Epithelial cell of proximal tubule (primary cell): ENCODE data around the gene ZNF853. TPM values are rescaled to one million over a fixed set of nuclear protein-coding genes. Genes with fewer than 3 reads are reported as not detected.

Experiments used
- DNase-seq: peaks from one replicate; pipeline ENCODE4 v3.0.0-alpha.2; 2011; ENCODE audit warnings: low read depth
- H3K4me3 ChIP-seq: 2 replicates; pipeline ENCODE4 v1.5.1; 2011; ENCODE audit warnings: low read depth, mild to moderate bottlenecking, low read length
- CTCF ChIP-seq: conservative IDR thresholded peaks from 2 replicates; pipeline ENCODE4 v1.5.1; 2012; ENCODE audit warnings: low read depth, mild to moderate bottlenecking, low read length
- total RNA-seq: library from RNA; depleted of rRNA; stranded (reverse); fragments of >200 nt; gene quantifications from 2 replicates; pipeline ENCODE4 v1.2.3, GENCODE V29; 2015

ZNF853 gene
- total RNA-seq, 1 donor from 2014 or later = 9.9 TPM

GRCh38 chr7:6618621-6619020, 3.2 kb downstream of the ZNF853 start:
- no peak overlapping the region for H3K4me3 ChIP-seq
- TF ChIP-seq CTCF = no peak
- DNase-seq = no peak

GRCh38 chr7:6619961-6620360, 4.6 kb downstream of the ZNF853 start:
- DNase-seq = no peak
- H3K4me3 ChIP-seq = no peak overlapping the region
- TF ChIP-seq CTCF = no peak

- no peak overlapping the region for H3K4me3 ChIP-seq
- TF ChIP-seq CTCF = no peak
- DNase-seq = no peak
These were observed 6.1 kb downstream of the ZNF853 start for GRCh38 chr7:6621195-6622133.

GRCh38 chr7:6622134-6622710, 6.8 kb downstream of the ZNF853 start:
- no peak for DNase-seq
- no peak for TF ChIP-seq CTCF
- H3K4me3 ChIP-seq = no peak overlapping the region

GRCh38 chr7:6623589-6624245, 8.3 kb downstream of the ZNF853 start:
- H3K4me3 ChIP-seq = no peak overlapping the region
- no peak for DNase-seq

GRCh38 chr7:6624246-6624611, 8.8 kb downstream of the ZNF853 start:
- no peak overlapping the region for H3K4me3 ChIP-seq
- TF ChIP-seq CTCF = no peak
- DNase-seq = no peak

More at GRCh38 chr7:6623589-6624245, 8.3 kb downstream of the ZNF853 start:
- TF ChIP-seq CTCF = no peak
